ENCODE measurements around the gene PLEKHG3.

- TF ChIP-seq FOXP2 (optimal IDR thresholded peaks at IDR 0.05; ENCODE audit: control extremely low read depth, extremely low read length, insufficient read depth), result no peak
- TF ChIP-seq EZH2 (IDR thresholded peaks at IDR 0.05), result no peak
- TF ChIP-seq POLR2AphosphoS5 (IDR thresholded peaks at IDR 0.05; ENCODE audit: borderline replicate concordance, low read depth, low read length), result no peak
Measured at GRCh38 chr14:64759555-64759938, 55.3 kb downstream of the PLEKHG3 start.

Data from SK-N-MC (cell line).